Activated CD4-positive, alpha-beta T cell treated with anti-CD3 and anti-CD28 coated beads, Interleukin-2, amount 10 ng/mL, durations not matched to agents 24 days and 14 days (primary cell): ENCODE data around the gene SEMA3B. TPM values are rescaled to one million over a fixed set of nuclear protein-coding genes. Genes with fewer than 3 reads are reported as not detected.
A peak's percentile ranks its signal among the peaks of the same experiment; 100 is the strongest.
"Not testable (repeated sequence)": the region's sequence is repeated elsewhere in the genome, so short reads cannot be mapped to it uniquely, and the experiment has no call there.

Source experiments
- DNase-seq: peaks from one replicate; pipeline ENCODE4 v3.0.0; 2022
- H3K27ac Mint-ChIP-seq: one replicate; pipeline ENCODE4 v1.8.0; 2022; ENCODE audit warnings: mild to moderate bottlenecking, mixed read lengths
- H3K27me3 Mint-ChIP-seq: one replicate; pipeline ENCODE4 v1.8.0; 2022; ENCODE audit warnings: mixed read lengths
- H3K36me3 Mint-ChIP-seq: one replicate; pipeline ENCODE4 v1.8.0; 2022; ENCODE audit warnings: low read depth, mild to moderate bottlenecking, mixed read lengths
- H3K4me1 Mint-ChIP-seq: one replicate; pipeline ENCODE4 v1.8.0; 2021; ENCODE audit warnings: mixed read lengths
- H3K4me3 Mint-ChIP-seq: one replicate; pipeline ENCODE4 v1.8.0; 2022; ENCODE audit warnings: mild to moderate bottlenecking, moderate library complexity, mixed read lengths
- H3K9me3 Mint-ChIP-seq: one replicate; pipeline ENCODE4 v1.8.0; 2021; ENCODE audit warnings: mixed read lengths
- intact Hi-C: fragments of 100-400 bp; cut with micrococcal nuclease; formaldehyde crosslinking; loops from one replicate; pipeline ENCODE4 v1.15.1; 2023
- total RNA-seq: library from RNA; stranded (reverse); gene quantifications from 2 replicates; pipeline ENCODE4 v1.2.3, GENCODE V29; 2022

SEMA3B gene
- total RNA-seq, 1 donor from 2014 or later: 0.82 TPM

- Mint-ChIP-seq H3K4me3 (peak overlapping the region; percentile 99), H3K9me3 (no peaks in the 10 kb centered on the region), H3K27ac (peak overlapping the region; percentile 98), H3K36me3 (peaks cover 2% of the 10 kb centered on the region), H3K27me3 (no peaks in the 10 kb centered on the region), H3K4me1 (peaks cover 22% of the 10 kb centered on the region)
- intact Hi-C loops: no loop called here
- no peak for DNase-seq
Observed at GRCh38 chr3:50300681-50301254, 31.8 kb downstream of the SEMA3B start.

DNA sequence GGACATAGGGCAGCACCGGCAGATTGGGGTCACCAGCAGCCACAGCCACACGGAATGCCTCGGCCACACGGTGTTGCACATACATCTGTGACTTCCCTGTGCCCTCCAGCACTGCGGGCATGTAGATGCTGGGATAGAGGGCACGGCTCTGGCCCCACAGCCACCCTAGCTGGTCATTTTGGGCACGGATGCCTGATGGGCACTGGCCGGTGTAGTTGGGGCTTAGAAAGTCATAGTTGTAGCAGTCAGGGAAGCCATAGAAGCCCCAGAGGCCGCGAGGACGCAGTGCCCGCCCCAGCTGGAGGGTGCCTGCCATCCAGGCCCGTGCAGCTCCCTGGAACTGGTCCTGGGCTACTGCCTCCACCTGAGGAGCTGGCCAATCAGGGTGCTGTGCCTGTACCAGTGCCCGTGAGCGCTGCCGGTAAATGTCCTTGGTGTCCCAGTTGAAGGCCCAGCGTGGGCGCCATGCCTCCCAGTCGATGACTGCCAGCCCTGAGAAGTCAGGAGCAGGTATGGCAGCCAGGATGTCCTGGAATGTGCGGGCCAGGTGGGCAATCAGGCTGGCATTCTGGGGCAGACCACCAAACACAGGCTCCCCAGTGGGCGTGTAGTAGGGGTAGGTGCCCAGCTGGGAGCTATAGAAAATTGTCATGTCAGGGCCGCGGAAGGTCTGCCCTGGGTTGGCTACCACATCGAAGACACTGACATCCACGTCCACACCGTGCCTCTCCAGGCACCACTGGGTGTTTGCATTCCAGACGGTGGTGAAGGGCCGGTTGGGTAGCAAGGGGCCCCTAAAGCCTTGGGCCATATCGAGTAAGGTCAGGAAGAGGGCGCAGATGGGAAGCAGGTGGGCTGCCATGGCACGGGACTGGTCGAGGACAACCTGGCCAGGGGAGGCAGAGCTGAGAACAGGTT lies 33.4 kb downstream of the SEMA3B start:
- Mint-ChIP-seq H3K36me3 (no peaks in the 10 kb centered on the region), H3K9me3 (no peaks in the 10 kb centered on the region), H3K27ac (no peak overlapping the region), H3K4me3 (no peak overlapping the region), H3K27me3 (no peaks in the 10 kb centered on the region), H3K4me1 (peaks cover 22% of the 10 kb centered on the region)
- intact Hi-C loops: no loop called here
- no peak for DNase-seq

DNA sequence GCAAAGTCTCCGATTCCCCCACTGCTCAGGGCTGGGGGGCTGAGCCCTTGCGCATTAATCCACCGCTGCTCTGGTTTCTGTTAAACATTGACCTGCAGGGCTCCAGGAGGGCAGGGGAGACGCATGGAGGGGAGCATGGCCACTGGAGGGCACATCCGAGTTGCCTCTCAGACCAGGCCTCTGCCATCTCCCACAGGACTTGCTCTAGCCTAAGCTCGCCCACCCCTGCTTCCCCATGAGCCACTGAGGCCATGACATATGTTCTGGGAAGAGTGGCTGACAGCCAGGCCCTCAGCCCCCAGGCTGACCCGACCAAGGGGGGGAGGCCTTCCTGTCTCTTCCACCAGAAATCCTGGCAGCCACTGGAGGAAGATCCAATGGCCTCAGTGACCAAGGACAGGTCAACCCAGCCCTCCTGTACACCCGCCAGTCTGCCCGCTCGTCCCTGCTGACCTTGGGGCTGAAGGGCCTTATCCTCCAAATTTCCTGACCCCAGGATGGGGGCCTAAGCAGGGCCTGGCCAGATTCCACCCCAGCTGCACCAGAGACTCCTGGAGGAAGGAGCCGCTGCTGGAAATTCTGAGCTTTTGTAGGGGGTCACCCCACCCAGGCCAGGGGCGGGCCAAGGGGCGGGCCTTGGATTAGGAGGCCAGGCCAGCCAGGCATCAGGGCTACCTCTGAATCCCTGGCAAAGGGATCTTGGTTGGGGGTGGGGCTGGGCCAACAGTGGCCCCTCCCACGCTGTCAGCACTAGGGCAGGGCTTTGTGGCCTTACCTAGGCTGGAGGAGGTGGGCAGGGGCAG lies 34.3 kb downstream of the SEMA3B start, which contains the start of gene HYAL1:
Gene HYAL1, minus strand, starts transcription at position 562 of the 803 bp plus-strand sequence. CDS start 618 bp downstream, outside the sequence.
- Mint-ChIP-seq H3K36me3 (no peaks in the 10 kb centered on the region), H3K9me3 (no peaks in the 10 kb centered on the region), H3K4me3 (no peak within 1 kb of the TSS), H3K27ac (no peak within 1 kb of the TSS), H3K4me1 (peaks cover 19% of the 10 kb centered on the region), H3K27me3 (no peaks in the 10 kb centered on the region)
- intact Hi-C loops: no loop called here
- DNase-seq: peak; percentile 57

DNA sequence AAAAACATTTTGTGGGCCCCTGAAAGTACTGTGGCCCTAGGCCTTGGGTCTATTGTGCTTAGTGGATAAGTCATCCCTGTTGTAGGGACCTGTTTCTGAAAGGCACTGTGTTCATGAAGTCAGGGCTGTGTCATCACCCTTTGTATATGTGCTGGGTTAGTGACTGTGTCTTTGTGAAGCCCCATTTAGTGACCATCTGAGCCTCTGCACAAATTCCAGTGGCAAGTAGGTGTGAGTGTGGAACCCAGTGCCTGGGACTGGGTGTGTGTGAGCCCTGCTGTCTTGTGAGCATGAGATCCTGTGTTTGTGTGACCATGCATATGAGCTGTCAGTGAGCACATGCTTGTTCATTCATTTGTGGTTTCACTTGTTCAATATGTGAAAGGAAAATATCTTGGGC lies 35.7 kb downstream of the SEMA3B start:
- intact Hi-C loops: no loop called here
- DNase-seq: no peak
- H3K27me3 Mint-ChIP-seq: no peaks in the 10 kb centered on the region
- no peaks in the 10 kb centered on the region for H3K36me3 Mint-ChIP-seq
- no peak overlapping the region for H3K27ac Mint-ChIP-seq
- H3K4me1 Mint-ChIP-seq: peaks cover 14% of the 10 kb centered on the region
- no peaks in the 10 kb centered on the region for H3K9me3 Mint-ChIP-seq
- H3K4me3 Mint-ChIP-seq: no peak overlapping the region

DNA sequence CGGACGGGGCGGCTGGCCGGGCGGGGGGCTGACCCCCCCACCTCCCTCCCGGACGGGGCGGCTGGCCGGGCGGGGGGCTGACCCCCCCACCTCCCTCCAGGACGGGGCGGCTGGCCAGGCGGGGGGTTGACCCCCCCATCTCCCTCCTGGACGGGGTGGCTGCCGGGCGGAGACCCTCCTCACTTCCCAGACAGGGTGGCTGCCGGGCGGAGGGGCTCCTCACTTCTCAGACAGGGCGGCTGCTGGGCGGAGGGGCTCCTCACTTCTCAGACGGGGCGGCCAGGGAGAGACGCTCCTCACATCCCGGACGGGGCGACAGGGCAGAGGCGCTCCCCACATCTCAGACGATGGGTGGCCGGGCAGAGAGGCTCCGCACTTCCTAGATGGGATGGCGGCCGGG lies 43.1 kb downstream of the SEMA3B start:
- intact Hi-C loops, H3K9me3 Mint-ChIP-seq, H3K4me3 Mint-ChIP-seq, H3K27ac Mint-ChIP-seq, DNase-seq, H3K27me3 Mint-ChIP-seq: not testable (repeated sequence)
- peaks cover 13% of the 10 kb centered on the region for H3K4me1 Mint-ChIP-seq
- peaks cover 13% of the 10 kb centered on the region for H3K36me3 Mint-ChIP-seq

GRCh38 chr3:50314342-50314741 lies 45.4 kb downstream of the SEMA3B start:
- intact Hi-C loops: no loop called here
- Mint-ChIP-seq H3K27ac (peak overlapping the region; percentile 72), H3K4me3 (no peak overlapping the region), H3K4me1 (peaks cover 20% of the 10 kb centered on the region), H3K27me3 (no peaks in the 10 kb centered on the region), H3K9me3 (no peaks in the 10 kb centered on the region), H3K36me3 (peaks cover 23% of the 10 kb centered on the region)
- DNase-seq: no peak

GRCh38 chr3:50314816-50315215 lies 45.9 kb downstream of the SEMA3B start:
- intact Hi-C loops: no loop called here
- Mint-ChIP-seq H3K9me3 (no peaks in the 10 kb centered on the region), H3K27me3 (no peaks in the 10 kb centered on the region), H3K27ac (no peak overlapping the region), H3K4me3 (no peak overlapping the region), H3K4me1 (peaks cover 20% of the 10 kb centered on the region), H3K36me3 (peaks cover 22% of the 10 kb centered on the region)
- no peak for DNase-seq

DNA sequence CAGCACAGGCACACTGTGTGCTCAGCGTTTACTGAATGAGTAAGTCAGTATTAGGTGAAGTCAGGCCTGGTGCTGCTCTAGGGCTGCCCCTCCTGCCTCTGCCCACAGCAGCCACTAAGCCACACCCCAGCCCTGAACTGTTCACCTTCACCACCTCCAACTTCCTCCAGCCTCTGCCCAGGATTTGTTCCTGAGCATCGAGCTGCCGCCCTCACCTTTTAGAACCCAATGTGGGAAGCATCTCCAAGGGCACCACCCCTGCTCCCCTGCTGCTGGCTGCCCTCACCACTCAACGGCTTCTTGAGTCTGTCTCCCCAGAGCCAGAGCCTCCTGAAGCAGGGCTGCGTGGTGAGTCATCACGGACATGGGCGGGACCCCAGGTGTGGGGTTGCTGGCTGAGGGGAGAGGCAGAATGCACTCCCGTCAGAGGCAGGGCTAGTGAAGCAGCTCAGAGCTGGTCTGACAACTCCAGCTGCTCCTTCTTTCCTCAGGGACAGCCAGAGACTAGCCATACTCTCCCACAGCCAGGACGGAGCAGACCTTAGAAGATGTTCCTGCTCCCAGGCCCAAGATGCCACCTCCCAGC lies 47.8 kb downstream of the SEMA3B start:
- peak overlapping the region; percentile 36 for H3K4me3 Mint-ChIP-seq

GRCh38 chr3:50317300-50317699 lies 48.4 kb downstream of the SEMA3B start:
- Mint-ChIP-seq H3K36me3 (peaks cover 21% of the 10 kb centered on the region), H3K27ac (no peak overlapping the region), H3K9me3 (no peaks in the 10 kb centered on the region), H3K4me1 (peaks cover 29% of the 10 kb centered on the region), H3K27me3 (no peaks in the 10 kb centered on the region), H3K4me3 (no peak overlapping the region)
- intact Hi-C loops: no loop called here
- no peak for DNase-seq

More for the DNA sequence above, 47.8 kb downstream of the SEMA3B start:
- intact Hi-C loops: no loop called here
- H3K27ac Mint-ChIP-seq: peak overlapping the region; percentile 2
- no peaks in the 10 kb centered on the region for H3K9me3 Mint-ChIP-seq
- DNase-seq: peak; percentile 77
- H3K27me3 Mint-ChIP-seq: no peaks in the 10 kb centered on the region
- H3K36me3 Mint-ChIP-seq: peaks cover 21% of the 10 kb centered on the region
- peaks cover 28% of the 10 kb centered on the region for H3K4me1 Mint-ChIP-seq

- Mint-ChIP-seq H3K4me3 (no peak overlapping the region), H3K27ac (no peak overlapping the region), H3K27me3 (no peaks in the 10 kb centered on the region), H3K36me3 (peaks cover 21% of the 10 kb centered on the region), H3K9me3 (no peaks in the 10 kb centered on the region), H3K4me1 (peaks cover 30% of the 10 kb centered on the region)
- no peak for DNase-seq
- intact Hi-C loops: no loop called here
Observed at GRCh38 chr3:50318163-50318562, 49.2 kb downstream of the SEMA3B start.

- Mint-ChIP-seq H3K36me3 (peaks cover 21% of the 10 kb centered on the region), H3K9me3 (no peaks in the 10 kb centered on the region), H3K27me3 (no peaks in the 10 kb centered on the region), H3K4me3 (peak overlapping the region; percentile 39), H3K27ac (peak overlapping the region; percentile 53), H3K4me1 (peaks cover 30% of the 10 kb centered on the region)
- intact Hi-C loops: no loop called here
- no peak for DNase-seq
Observed at GRCh38 chr3:50318615-50319014, 49.7 kb downstream of the SEMA3B start.

GRCh38 chr3:50319181-50319893 lies 50.4 kb downstream of the SEMA3B start:
- peak overlapping the region; percentile 4 for H3K4me3 Mint-ChIP-seq
- H3K4me1 Mint-ChIP-seq: peaks cover 30% of the 10 kb centered on the region
- no peak for DNase-seq
- H3K9me3 Mint-ChIP-seq: no peaks in the 10 kb centered on the region
- intact Hi-C loops: no loop called here
- H3K27me3 Mint-ChIP-seq: no peaks in the 10 kb centered on the region
- peaks cover 20% of the 10 kb centered on the region for H3K36me3 Mint-ChIP-seq
- no peak overlapping the region for H3K27ac Mint-ChIP-seq
